K562 (cell line): ENCODE data around the gene XPNPEP1. TPM values are rescaled to one million over a fixed set of nuclear protein-coding genes. Genes with fewer than 3 reads are reported as not detected.

Experiments used
- ATAC-seq: fragments of 200-7000 bp; cut with Tn5 transposase; 3 replicates; pipeline ENCODE4 v1.9.1; 2020; ENCODE audit warnings: moderate library complexity
- BruUV-seq: library from RNA; stranded (reverse); fragments of 400-500 nt; replicated peaks from 2 replicates; lab custom pipeline; 2021; lab: Mats Ljungman, UMichigan
- CTCF ChIA-PET: fragments of 300-600 bp; formaldehyde crosslinking; extraction: SDS; loops from one replicate; lab custom pipeline; 2021; ENCODE audit warnings: low intra/inter-chr PET ratio; lab: Yijun Ruan, JAX
- POLR2A ChIA-PET: fragments of 300-600, 350-650 bp; sonication (Branson Sonifier 250); formaldehyde crosslinking; extraction: SDS; loops from one replicate; lab custom pipeline; 2021; ENCODE audit warnings: antibody characterized with exemption, inconsistent platforms; lab: Yijun Ruan, JAX
- DNase-seq, 4 experiments: peaks; one replicate each; pipeline versions ENCODE4 v3.0.0 to v3.0.0-alpha.2; 2011 to 2018; ENCODE audit warnings: low spot score in 3 of 4, mixed read lengths in 3 of 4; ENCODE audit errors: extremely low read depth in 1 of 4
- FAIRE-seq: peaks from 2 replicates; lab custom pipeline; 2011; peaks lifted over from hg19 to GRCh38; lab: Jason Lieb, UNC
- H2AFZ ChIP-seq: 2 replicates; pipeline ENCODE4 v1.6.0; 2011; ENCODE audit warnings: low read depth, low read length, control low read depth, inconsistent platforms
- H3K27ac ChIP-seq: fragments of 200-600 bp; 3 replicates; pipeline ENCODE4 v1.8.0; 2011; ENCODE audit warnings: low read depth, mild to moderate bottlenecking, control low read depth, inconsistent platforms, low read length, moderate library complexity, mixed read lengths; ENCODE audit errors: extremely low read depth
- H3K27me3 ChIP-seq, 2 experiments: fragments of 300-600 bp in 1 of 2; 2 replicates in 1 of 2; 3 replicates in 1 of 2; pipeline versions ENCODE4 v1.6.0 to v1.8.0; 2011; ENCODE audit warnings: inconsistent platforms in 2 of 2, low read length in 2 of 2, mild to moderate bottlenecking in 1 of 2, mixed read lengths in 1 of 2, moderate library complexity in 1 of 2; ENCODE audit not compliant: control insufficient read depth in 2 of 2, insufficient read depth in 2 of 2
- H3K36me3 ChIP-seq: fragments of 300-600 bp; 3 replicates; pipeline ENCODE4 v1.8.0; 2011; ENCODE audit warnings: mild to moderate bottlenecking, low read length, inconsistent platforms; ENCODE audit not compliant: control insufficient read depth, insufficient read depth
- H3K4me1 ChIP-seq, 2 experiments: fragments of 200-600 bp in 1 of 2; replicated peaks in 1 of 2; 2 replicates in 1 of 2; 3 replicates in 1 of 2; pipeline versions ENCODE4 v1.5.1 to v1.8.0; 2011; ENCODE audit warnings: inconsistent platforms in 2 of 2, low read length in 2 of 2, mild to moderate bottlenecking in 1 of 2, mixed read lengths in 1 of 2, moderate library complexity in 1 of 2; ENCODE audit not compliant: control insufficient read depth in 2 of 2, insufficient read depth in 2 of 2
- H3K4me2 ChIP-seq: 2 replicates; pipeline ENCODE4 v1.6.1; 2011; ENCODE audit warnings: low read length, control low read depth, inconsistent platforms, mixed read lengths; ENCODE audit not compliant: insufficient read depth
- H3K4me3 ChIP-seq: fragments of 200-600 bp; sonication (generic), shearing (Covaris generic); 2 replicates; pipeline ENCODE4 v1.5.1; 2016; ENCODE audit warnings: control low read depth, inconsistent platforms
- H3K79me2 ChIP-seq: fragments of 200-600 bp; 3 replicates; pipeline ENCODE4 v1.8.0; 2011; ENCODE audit warnings: low read length, inconsistent platforms; ENCODE audit not compliant: control insufficient read depth, insufficient read depth
- H3K9ac ChIP-seq, 2 experiments: 2 replicates each; pipeline versions ENCODE4 v1.6.0 to v1.6.1; 2011; ENCODE audit warnings: low read depth in 2 of 2, low read length in 2 of 2, control low read depth in 1 of 2, inconsistent platforms in 1 of 2, mild to moderate bottlenecking in 1 of 2, mixed read lengths in 1 of 2; ENCODE audit not compliant: insufficient read depth in 1 of 2
- H3K9me1 ChIP-seq: one replicate; pipeline ENCODE4 v1.6.0; 2011; ENCODE audit warnings: inconsistent platforms, mild to moderate bottlenecking, low read length, moderate library complexity; ENCODE audit not compliant: control insufficient read depth, insufficient read depth
- H3K9me3 ChIP-seq: replicated peaks from 2 replicates; pipeline ENCODE4 v1.5.1; 2011; ENCODE audit warnings: low read depth, low read length, inconsistent platforms; ENCODE audit not compliant: control insufficient read depth, insufficient read depth
- H4K20me1 ChIP-seq: replicated peaks from 2 replicates; pipeline ENCODE4 v1.6.1; 2011; ENCODE audit warnings: low read length, inconsistent platforms, mixed read lengths; ENCODE audit not compliant: control insufficient read depth, insufficient read depth
- HNRNPL ChIP-seq: fragments of 200-400 bp; formaldehyde crosslinking; IDR thresholded peaks from 2 replicates; pipeline ENCODE4 v1.6.1; 2017; ENCODE audit warnings: low read depth, mild to moderate bottlenecking, low read length
- NBN ChIP-seq: fragments of 450-650 bp; IDR thresholded peaks from 2 replicates; pipeline ENCODE4 v1.6.1; 2016; ENCODE audit warnings: low read depth, mild to moderate bottlenecking
- POLR2AphosphoS5 ChIP-seq: IDR thresholded peaks from 2 replicates; pipeline ENCODE4 v1.6.1; 2011; ENCODE audit warnings: mild to moderate bottlenecking, low read depth, low read length, moderate library complexity; ENCODE audit not compliant: control insufficient read depth, insufficient read depth
- RBM22 ChIP-seq: fragments of 200-400 bp; formaldehyde crosslinking; IDR thresholded peaks from 2 replicates; pipeline ENCODE4 v1.6.1; 2018; ENCODE audit warnings: low read length, low read depth; ENCODE audit not compliant: poor library complexity, severe bottlenecking
- ZBTB7A ChIP-seq: IDR thresholded peaks from 2 replicates; pipeline ENCODE4 v1.6.1; 2011; ENCODE audit warnings: low read depth, mild to moderate bottlenecking, low read length, moderate library complexity, borderline replicate concordance; ENCODE audit not compliant: control insufficient read depth
- ZNF384 ChIP-seq: IDR thresholded peaks from 2 replicates; pipeline ENCODE4 v1.6.1; 2012; ENCODE audit warnings: low read depth, low read length, improper control_type of control experiment
- WGBS: fragments of 100-300 bp; shearing (Covaris generic); methylation state at CpG from one replicate; pipeline ENCODE4 v1.1.6; 2016; ENCODE audit warnings: low coverage, mixed read lengths; ENCODE audit not compliant: insufficient coverage; ENCODE audit errors: missing lambda C conversion rate; 5-methylcytosine and 5-hydroxymethylcytosine counted together
- in situ Hi-C: fragments of 300-500 bp; cut with MboI; formaldehyde crosslinking; loops from 4 replicates; pipeline ENCODE4 v1.15.0; 2018; ENCODE audit warnings: inconsistent platforms, mixed read lengths
- intact Hi-C: fragments of 100-400 bp; cut with micrococcal nuclease; formaldehyde crosslinking; loops from 2 replicates; pipeline ENCODE4 v1.14.2; 2022
- polyA plus RNA-seq, 8 experiments: library from polyadenylated mRNA; depleted of rRNA in 4 of 8; stranded (reverse) in 5 of 8; unstranded in 3 of 8; fragments of >200 nt; fragmentation: Nextera tagmentation in 2 of 8; fragmentation: Illumina TruSeq in 1 of 8; extraction: Ambion mirVana in 2 of 8; extraction: Trizol in 1 of 8; gene quantifications; 2 replicates each; pipeline versions ENCODE4 v1.2.1 to v1.2.3, GENCODE V29; 2011 to 2014; ENCODE audit warnings: inconsistent platforms in 1 of 8, missing spikeins in 1 of 8
- total RNA-seq, 7 experiments: library from RNA; depleted of rRNA in 6 of 7; stranded (reverse); fragments of >200 nt in 6 of 7; fragmentation: Illumina TruSeq in 2 of 7; extraction: Trizol in 2 of 7; gene quantifications; 2 replicates each; pipeline versions ENCODE4 v1.2.1 to v1.2.3, GENCODE V29; 2011 to 2021; ENCODE audit warnings: low replicate concordance in 1 of 7
- TF ChIP-seq, protein P1 (sequence below): fragments of 250-450 bp; sonication (Bioruptor Pico); IDR thresholded peaks from 2 replicates; pipeline ENCODE4 v1.4.0; 2020
- TF ChIP-seq, protein P2 (sequence below): fragments of 450-650 bp; IDR thresholded peaks from 2 replicates; pipeline ENCODE4 v1.6.1; 2017; ENCODE audit warnings: antibody characterized with exemption, mild to moderate bottlenecking
- TF ChIP-seq, protein P3 (sequence below): IDR thresholded peaks from 3 replicates; pipeline ENCODE4 v1.6.1; 2011; ENCODE audit warnings: borderline replicate concordance, mild to moderate bottlenecking, moderate library complexity; ENCODE audit not compliant: insufficient read length; ENCODE audit errors: extremely low read depth

Gene XPNPEP1
- total and polyA plus RNA-seq, 9 of the 15 experiments (the other 6 are each of a cell fraction or from before 2014, with no cell fraction given): 24.2 to 93.5 (median 40.1) TPM

DNA sequence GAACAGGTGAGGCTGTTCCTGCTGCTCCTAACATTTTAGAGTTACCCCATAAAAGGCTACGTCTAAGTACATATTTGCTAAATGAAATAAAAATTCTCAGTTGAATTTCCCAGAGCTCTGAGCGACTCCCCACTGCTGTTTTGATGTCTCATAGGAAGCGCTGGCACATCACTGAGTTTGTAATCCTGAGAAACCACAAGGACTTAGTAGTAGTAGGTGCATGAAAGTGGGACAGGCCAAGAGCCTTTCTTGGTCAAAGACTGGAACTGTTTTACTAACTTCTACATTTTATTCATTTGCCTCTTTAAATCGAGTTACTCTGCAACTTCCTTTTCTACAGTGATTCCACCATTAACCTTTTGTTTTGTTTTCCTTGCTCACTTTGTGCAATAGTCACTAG lies 85.9 kb downstream of the XPNPEP1 start:
- Histone ChIP-seq H3K79me2 (no peaks in the 10 kb centered on the region), H3K9ac (no peak overlapping the region), H3K9me1 (no peaks in the 10 kb centered on the region), H3K9me3 (no peaks in the 10 kb centered on the region), H3K27me3 (no peaks in the 10 kb centered on the region), H3K27ac (no peak overlapping the region), H2AFZ (no peak overlapping the region), H3K4me2 (no peak overlapping the region), H3K4me1 (no peaks in the 10 kb centered on the region), H3K36me3 (no peaks in the 10 kb centered on the region), H4K20me1 (no peaks in the 10 kb centered on the region), H3K4me3 (no peak overlapping the region)
- BruUV-seq: no TSS peak
- POLR2A ChIA-PET: no interaction called here
- DNase-seq (no peak), FAIRE-seq (no peak), ATAC-seq (no peak)
- in situ Hi-C loops (no loop called here), intact Hi-C loops (no loop called here)
- CTCF ChIA-PET: no interaction called here
- 0% methylated on average over 4 of the region's 4 CpGs for WGBS
- TF ChIP-seq, protein P1, sequence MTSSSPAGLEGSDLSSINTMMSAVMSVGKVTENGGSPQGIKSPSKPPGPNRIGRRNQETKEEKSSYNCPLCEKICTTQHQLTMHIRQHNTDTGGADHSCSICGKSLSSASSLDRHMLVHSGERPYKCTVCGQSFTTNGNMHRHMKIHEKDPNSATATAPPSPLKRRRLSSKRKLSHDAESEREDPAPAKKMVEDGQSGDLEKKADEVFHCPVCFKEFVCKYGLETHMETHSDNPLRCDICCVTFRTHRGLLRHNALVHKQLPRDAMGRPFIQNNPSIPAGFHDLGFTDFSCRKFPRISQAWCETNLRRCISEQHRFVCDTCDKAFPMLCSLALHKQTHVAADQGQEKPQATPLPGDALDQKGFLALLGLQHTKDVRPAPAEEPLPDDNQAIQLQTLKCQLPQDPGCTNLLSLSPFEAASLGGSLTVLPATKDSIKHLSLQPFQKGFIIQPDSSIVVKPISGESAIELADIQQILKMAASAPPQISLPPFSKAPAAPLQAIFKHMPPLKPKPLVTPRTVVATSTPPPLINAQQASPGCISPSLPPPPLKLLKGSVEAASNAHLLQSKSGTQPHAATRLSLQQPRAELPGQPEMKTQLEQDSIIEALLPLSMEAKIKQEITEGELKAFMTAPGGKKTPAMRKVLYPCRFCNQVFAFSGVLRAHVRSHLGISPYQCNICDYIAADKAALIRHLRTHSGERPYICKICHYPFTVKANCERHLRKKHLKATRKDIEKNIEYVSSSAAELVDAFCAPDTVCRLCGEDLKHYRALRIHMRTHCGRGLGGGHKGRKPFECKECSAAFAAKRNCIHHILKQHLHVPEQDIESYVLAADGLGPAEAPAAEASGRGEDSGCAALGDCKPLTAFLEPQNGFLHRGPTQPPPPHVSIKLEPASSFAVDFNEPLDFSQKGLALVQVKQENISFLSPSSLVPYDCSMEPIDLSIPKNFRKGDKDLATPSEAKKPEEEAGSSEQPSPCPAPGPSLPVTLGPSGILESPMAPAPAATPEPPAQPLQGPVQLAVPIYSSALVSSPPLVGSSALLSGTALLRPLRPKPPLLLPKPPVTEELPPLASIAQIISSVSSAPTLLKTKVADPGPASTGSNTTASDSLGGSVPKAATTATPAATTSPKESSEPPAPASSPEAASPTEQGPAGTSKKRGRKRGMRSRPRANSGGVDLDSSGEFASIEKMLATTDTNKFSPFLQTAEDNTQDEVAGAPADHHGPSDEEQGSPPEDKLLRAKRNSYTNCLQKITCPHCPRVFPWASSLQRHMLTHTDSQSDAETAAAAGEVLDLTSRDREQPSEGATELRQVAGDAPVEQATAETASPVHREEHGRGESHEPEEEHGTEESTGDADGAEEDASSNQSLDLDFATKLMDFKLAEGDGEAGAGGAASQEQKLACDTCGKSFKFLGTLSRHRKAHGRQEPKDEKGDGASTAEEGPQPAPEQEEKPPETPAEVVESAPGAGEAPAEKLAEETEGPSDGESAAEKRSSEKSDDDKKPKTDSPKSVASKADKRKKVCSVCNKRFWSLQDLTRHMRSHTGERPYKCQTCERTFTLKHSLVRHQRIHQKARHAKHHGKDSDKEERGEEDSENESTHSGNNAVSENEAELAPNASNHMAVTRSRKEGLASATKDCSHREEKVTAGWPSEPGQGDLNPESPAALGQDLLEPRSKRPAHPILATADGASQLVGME (CRISPR knock-in tag): no peak
- TF ChIP-seq POLR2AphosphoS5 (no peak), ZNF384 (no peak), NBN (no peak), ZBTB7A (no peak), RBM22 (no peak), HNRNPL (no peak)
- TF ChIP-seq, protein P2, sequence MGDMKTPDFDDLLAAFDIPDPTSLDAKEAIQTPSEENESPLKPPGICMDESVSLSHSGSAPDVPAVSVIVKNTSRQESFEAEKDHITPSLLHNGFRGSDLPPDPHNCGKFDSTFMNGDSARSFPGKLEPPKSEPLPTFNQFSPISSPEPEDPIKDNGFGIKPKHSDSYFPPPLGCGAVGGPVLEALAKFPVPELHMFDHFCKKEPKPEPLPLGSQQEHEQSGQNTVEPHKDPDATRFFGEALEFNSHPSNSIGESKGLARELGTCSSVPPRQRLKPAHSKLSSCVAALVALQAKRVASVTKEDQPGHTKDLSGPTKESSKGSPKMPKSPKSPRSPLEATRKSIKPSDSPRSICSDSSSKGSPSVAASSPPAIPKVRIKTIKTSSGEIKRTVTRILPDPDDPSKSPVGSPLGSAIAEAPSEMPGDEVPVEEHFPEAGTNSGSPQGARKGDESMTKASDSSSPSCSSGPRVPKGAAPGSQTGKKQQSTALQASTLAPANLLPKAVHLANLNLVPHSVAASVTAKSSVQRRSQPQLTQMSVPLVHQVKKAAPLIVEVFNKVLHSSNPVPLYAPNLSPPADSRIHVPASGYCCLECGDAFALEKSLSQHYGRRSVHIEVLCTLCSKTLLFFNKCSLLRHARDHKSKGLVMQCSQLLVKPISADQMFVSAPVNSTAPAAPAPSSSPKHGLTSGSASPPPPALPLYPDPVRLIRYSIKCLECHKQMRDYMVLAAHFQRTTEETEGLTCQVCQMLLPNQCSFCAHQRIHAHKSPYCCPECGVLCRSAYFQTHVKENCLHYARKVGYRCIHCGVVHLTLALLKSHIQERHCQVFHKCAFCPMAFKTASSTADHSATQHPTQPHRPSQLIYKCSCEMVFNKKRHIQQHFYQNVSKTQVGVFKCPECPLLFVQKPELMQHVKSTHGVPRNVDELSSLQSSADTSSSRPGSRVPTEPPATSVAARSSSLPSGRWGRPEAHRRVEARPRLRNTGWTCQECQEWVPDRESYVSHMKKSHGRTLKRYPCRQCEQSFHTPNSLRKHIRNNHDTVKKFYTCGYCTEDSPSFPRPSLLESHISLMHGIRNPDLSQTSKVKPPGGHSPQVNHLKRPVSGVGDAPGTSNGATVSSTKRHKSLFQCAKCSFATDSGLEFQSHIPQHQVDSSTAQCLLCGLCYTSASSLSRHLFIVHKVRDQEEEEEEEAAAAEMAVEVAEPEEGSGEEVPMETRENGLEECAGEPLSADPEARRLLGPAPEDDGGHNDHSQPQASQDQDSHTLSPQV: no peak
- TF ChIP-seq, protein P3, sequence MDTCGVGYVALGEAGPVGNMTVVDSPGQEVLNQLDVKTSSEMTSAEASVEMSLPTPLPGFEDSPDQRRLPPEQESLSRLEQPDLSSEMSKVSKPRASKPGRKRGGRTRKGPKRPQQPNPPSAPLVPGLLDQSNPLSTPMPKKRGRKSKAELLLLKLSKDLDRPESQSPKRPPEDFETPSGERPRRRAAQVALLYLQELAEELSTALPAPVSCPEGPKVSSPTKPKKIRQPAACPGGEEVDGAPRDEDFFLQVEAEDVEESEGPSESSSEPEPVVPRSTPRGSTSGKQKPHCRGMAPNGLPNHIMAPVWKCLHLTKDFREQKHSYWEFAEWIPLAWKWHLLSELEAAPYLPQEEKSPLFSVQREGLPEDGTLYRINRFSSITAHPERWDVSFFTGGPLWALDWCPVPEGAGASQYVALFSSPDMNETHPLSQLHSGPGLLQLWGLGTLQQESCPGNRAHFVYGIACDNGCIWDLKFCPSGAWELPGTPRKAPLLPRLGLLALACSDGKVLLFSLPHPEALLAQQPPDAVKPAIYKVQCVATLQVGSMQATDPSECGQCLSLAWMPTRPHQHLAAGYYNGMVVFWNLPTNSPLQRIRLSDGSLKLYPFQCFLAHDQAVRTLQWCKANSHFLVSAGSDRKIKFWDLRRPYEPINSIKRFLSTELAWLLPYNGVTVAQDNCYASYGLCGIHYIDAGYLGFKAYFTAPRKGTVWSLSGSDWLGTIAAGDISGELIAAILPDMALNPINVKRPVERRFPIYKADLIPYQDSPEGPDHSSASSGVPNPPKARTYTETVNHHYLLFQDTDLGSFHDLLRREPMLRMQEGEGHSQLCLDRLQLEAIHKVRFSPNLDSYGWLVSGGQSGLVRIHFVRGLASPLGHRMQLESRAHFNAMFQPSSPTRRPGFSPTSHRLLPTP: no peak
